Measurements from ENCODE around the gene RGS14.

The RGS14 gene

GRCh38 chr5:177317959-177318377 lies 39.8 kb upstream of the RGS14 start:
- Histone ChIP-seq H3K4me2 (ENCODE audit: low read depth, low read length, poor library complexity, severe bottlenecking) (no peak overlapping the region), H3F3A (ENCODE audit: insufficient read depth) (peaks cover 3% of the 10 kb centered on the region), H3K9ac (ENCODE audit: low read length) (no peak overlapping the region), H3K36me3 (ENCODE audit: low read length) (no peaks in the 10 kb centered on the region), H4K20me1 (ENCODE audit: low read depth, low read length) (no peaks in the 10 kb centered on the region), H3K27ac (ENCODE audit: low read depth, low read length) (no peak overlapping the region), H3K9me2 (replicated peaks; ENCODE audit: insufficient read depth, low read length) (no peaks in the 10 kb centered on the region), H3K79me2 (ENCODE audit: insufficient read depth, low read length) (no peaks in the 10 kb centered on the region), H3K9me3 (ENCODE audit: insufficient read depth, low read length) (peaks cover 7% of the 10 kb centered on the region; the same call in 1 of the 2 replicates), H3K27me3 (ENCODE audit: low read length) (no peaks in the 10 kb centered on the region), H3K4me3 (ENCODE audit: insufficient read depth, low read length, poor library complexity, severe bottlenecking) (no peak overlapping the region), H2AFZ (ENCODE audit: low read depth, low read length, severe bottlenecking) (no peak overlapping the region)
- TF ChIP-seq CTCF (IDR thresholded peaks at IDR 0.05; ENCODE audit: insufficient read depth, low read length, poor library complexity, severe bottlenecking) (peak; percentile 89), EZH2phosphoT487 (conservative IDR thresholded peaks at IDR 0.05; ENCODE audit: low read length) (no peak)

- H3K9me3 ChIP-seq (ENCODE audit: insufficient read depth, low read length) = peaks cover 7% of the 10 kb centered on the region; the same call in 1 of the 2 replicates
- no peak overlapping the region for H3K27ac ChIP-seq (ENCODE audit: low read depth, low read length)
These were observed 37.7 kb upstream of the RGS14 start for GRCh38 chr5:177319913-177320588.

GRCh38 chr5:177320879-177321278 lies 36.8 kb upstream of the RGS14 start:
- Histone ChIP-seq H3K36me3 (ENCODE audit: low read length) (no peaks in the 10 kb centered on the region), H3K27ac (ENCODE audit: low read depth, low read length) (no peak overlapping the region), H3K79me2 (ENCODE audit: insufficient read depth, low read length) (no peaks in the 10 kb centered on the region), H3K4me2 (ENCODE audit: low read depth, low read length, poor library complexity, severe bottlenecking) (no peak overlapping the region), H3K9ac (ENCODE audit: low read length) (no peak overlapping the region), H3F3A (ENCODE audit: insufficient read depth) (peaks cover 3% of the 10 kb centered on the region; the same call in 1 of the 2 replicates), H2AFZ (ENCODE audit: low read depth, low read length, severe bottlenecking) (no peak overlapping the region), H3K9me2 (replicated peaks; ENCODE audit: insufficient read depth, low read length) (no peaks in the 10 kb centered on the region), H3K27me3 (ENCODE audit: low read length) (no peaks in the 10 kb centered on the region), H4K20me1 (ENCODE audit: low read depth, low read length) (no peaks in the 10 kb centered on the region), H3K4me3 (ENCODE audit: insufficient read depth, low read length, poor library complexity, severe bottlenecking) (no peak overlapping the region), H3K9me3 (ENCODE audit: insufficient read depth, low read length) (peaks cover 7% of the 10 kb centered on the region; the same call in 1 of the 2 replicates)
- TF ChIP-seq EZH2phosphoT487 (conservative IDR thresholded peaks at IDR 0.05; ENCODE audit: low read length) = no peak
- TF ChIP-seq CTCF (IDR thresholded peaks at IDR 0.05; ENCODE audit: insufficient read depth, low read length, poor library complexity, severe bottlenecking) = no peak

More at GRCh38 chr5:177319913-177320588, 37.7 kb upstream of the RGS14 start:
- H3F3A ChIP-seq (ENCODE audit: insufficient read depth) = peaks cover 3% of the 10 kb centered on the region; the same call in 1 of the 2 replicates
- TF ChIP-seq EZH2phosphoT487 (conservative IDR thresholded peaks at IDR 0.05; ENCODE audit: low read length) = no peak
- no peak for TF ChIP-seq CTCF (IDR thresholded peaks at IDR 0.05; ENCODE audit: insufficient read depth, low read length, poor library complexity, severe bottlenecking)
- no peaks in the 10 kb centered on the region for H3K9me2 ChIP-seq (replicated peaks; ENCODE audit: insufficient read depth, low read length)
- H4K20me1 ChIP-seq (ENCODE audit: low read depth, low read length) = no peaks in the 10 kb centered on the region
- no peak overlapping the region for H2AFZ ChIP-seq (ENCODE audit: low read depth, low read length, severe bottlenecking)
- H3K4me3 ChIP-seq (ENCODE audit: insufficient read depth, low read length, poor library complexity, severe bottlenecking) = no peak overlapping the region
- no peaks in the 10 kb centered on the region for H3K27me3 ChIP-seq (ENCODE audit: low read length)
- H3K4me2 ChIP-seq (ENCODE audit: low read depth, low read length, poor library complexity, severe bottlenecking) = no peak overlapping the region
- no peaks in the 10 kb centered on the region for H3K36me3 ChIP-seq (ENCODE audit: low read length)
- no peak overlapping the region for H3K9ac ChIP-seq (ENCODE audit: low read length)
- H3K79me2 ChIP-seq (ENCODE audit: insufficient read depth, low read length) = no peaks in the 10 kb centered on the region
